ENCODE measurements around the gene ECHS1.

The ECHS1 gene

DNA sequence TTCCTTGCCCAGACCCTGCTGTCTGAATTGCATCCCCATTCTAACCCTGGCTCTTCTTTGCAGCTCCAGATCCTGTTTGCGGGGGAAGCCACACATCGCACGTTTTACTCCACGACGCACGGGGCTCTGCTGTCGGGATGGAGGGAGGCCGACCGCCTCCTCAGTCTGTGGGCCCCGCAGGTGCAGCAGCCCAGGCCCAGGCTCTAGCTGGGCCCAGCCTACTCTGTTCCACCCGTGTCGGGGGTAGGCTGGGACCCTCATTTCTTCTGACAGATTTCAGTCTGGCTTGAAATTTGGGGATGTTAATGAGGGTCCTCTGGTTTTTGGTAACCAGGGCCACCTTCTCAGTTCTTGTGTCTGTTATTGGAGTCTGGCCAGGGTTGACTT is 18.1 kb upstream of the ECHS1 start:
- TF ChIP-seq ZBTB7A (IDR thresholded peaks at IDR 0.05; ENCODE audit: low read depth) (no peak), CEBPB (IDR thresholded peaks at IDR 0.05) (no peak), EGR1 (IDR thresholded peaks at IDR 0.05) (no peak), TAF1 (IDR thresholded peaks at IDR 0.05; ENCODE audit: low read depth) (no peak), EP300 (IDR thresholded peaks at IDR 0.05; ENCODE audit: borderline replicate concordance) (no peak), FOXM1 (IDR thresholded peaks at IDR 0.05; ENCODE audit: borderline replicate concordance, low read depth) (no peak), YY1 (IDR thresholded peaks at IDR 0.05; ENCODE audit: low read depth) (no peak), TCF12 (IDR thresholded peaks at IDR 0.05; ENCODE audit: low read depth) (no peak), NFIC (IDR thresholded peaks at IDR 0.05) (no peak), RAD21 (IDR thresholded peaks at IDR 0.05; ENCODE audit: low read depth) (no peak)
- TF ChIP-seq, protein P1, sequence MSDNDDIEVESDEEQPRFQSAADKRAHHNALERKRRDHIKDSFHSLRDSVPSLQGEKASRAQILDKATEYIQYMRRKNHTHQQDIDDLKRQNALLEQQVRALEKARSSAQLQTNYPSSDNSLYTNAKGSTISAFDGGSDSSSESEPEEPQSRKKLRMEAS (IDR thresholded peaks at IDR 0.05), result no peak
- TF ChIP-seq, protein P2, sequence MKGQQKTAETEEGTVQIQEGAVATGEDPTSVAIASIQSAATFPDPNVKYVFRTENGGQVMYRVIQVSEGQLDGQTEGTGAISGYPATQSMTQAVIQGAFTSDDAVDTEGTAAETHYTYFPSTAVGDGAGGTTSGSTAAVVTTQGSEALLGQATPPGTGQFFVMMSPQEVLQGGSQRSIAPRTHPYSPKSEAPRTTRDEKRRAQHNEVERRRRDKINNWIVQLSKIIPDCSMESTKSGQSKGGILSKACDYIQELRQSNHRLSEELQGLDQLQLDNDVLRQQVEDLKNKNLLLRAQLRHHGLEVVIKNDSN (IDR thresholded peaks at IDR 0.05), result no peak

DNA sequence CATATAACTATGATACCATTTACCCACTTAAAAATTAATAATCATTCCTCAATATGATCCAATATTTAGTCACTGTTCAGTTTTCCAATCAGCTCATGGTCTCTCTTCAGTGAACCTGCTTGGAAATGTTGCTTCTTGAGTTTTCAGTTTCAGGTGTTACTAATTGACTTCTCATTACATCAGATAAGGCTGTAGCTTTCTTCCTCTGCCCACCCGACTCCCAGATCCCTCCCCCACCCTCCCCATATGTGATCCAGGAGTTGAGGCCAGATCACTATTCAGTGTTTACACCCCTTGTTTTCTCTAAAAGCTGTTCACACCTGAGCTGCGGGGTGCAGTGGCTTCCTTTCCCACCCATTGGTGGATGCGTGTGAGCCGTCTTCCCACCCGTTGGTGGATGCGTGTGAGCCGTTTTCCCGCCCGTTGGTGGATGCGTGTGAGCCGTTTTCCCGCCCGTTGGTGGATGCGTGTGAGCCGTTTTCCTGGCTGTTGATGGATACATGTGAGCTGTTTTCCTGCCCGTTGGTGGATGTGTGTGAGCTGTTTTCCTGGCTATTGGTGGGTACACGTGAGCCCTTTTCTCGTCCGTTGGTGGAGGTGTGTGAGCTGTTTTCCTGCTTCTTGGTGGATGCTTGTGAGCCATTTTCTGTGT is 17.6 kb upstream of the ECHS1 start:
- TF ChIP-seq, protein P1 (IDR thresholded peaks at IDR 0.05), result no peak
- TF ChIP-seq EGR1 (IDR thresholded peaks at IDR 0.05) (no peak), RAD21 (IDR thresholded peaks at IDR 0.05; ENCODE audit: low read depth) (no peak), CREB1 (IDR thresholded peaks at IDR 0.05; ENCODE audit: low read depth) (no peak), NFIC (IDR thresholded peaks at IDR 0.05) (no peak), TCF12 (IDR thresholded peaks at IDR 0.05; ENCODE audit: low read depth) (no peak), TEAD4 (IDR thresholded peaks at IDR 0.05) (no peak), YY1 (IDR thresholded peaks at IDR 0.05; ENCODE audit: low read depth) (no peak), ZBTB7A (IDR thresholded peaks at IDR 0.05; ENCODE audit: low read depth) (no peak), CEBPB (IDR thresholded peaks at IDR 0.05) (no peak), FOXM1 (IDR thresholded peaks at IDR 0.05; ENCODE audit: borderline replicate concordance, low read depth) (no peak), EP300 (IDR thresholded peaks at IDR 0.05; ENCODE audit: borderline replicate concordance) (no peak), TAF1 (IDR thresholded peaks at IDR 0.05; ENCODE audit: low read depth) (no peak)
- TF ChIP-seq, protein P2 (IDR thresholded peaks at IDR 0.05), result no peak
- TF ChIP-seq, protein P3, sequence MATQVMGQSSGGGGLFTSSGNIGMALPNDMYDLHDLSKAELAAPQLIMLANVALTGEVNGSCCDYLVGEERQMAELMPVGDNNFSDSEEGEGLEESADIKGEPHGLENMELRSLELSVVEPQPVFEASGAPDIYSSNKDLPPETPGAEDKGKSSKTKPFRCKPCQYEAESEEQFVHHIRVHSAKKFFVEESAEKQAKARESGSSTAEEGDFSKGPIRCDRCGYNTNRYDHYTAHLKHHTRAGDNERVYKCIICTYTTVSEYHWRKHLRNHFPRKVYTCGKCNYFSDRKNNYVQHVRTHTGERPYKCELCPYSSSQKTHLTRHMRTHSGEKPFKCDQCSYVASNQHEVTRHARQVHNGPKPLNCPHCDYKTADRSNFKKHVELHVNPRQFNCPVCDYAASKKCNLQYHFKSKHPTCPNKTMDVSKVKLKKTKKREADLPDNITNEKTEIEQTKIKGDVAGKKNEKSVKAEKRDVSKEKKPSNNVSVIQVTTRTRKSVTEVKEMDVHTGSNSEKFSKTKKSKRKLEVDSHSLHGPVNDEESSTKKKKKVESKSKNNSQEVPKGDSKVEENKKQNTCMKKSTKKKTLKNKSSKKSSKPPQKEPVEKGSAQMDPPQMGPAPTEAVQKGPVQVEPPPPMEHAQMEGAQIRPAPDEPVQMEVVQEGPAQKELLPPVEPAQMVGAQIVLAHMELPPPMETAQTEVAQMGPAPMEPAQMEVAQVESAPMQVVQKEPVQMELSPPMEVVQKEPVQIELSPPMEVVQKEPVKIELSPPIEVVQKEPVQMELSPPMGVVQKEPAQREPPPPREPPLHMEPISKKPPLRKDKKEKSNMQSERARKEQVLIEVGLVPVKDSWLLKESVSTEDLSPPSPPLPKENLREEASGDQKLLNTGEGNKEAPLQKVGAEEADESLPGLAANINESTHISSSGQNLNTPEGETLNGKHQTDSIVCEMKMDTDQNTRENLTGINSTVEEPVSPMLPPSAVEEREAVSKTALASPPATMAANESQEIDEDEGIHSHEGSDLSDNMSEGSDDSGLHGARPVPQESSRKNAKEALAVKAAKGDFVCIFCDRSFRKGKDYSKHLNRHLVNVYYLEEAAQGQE (IDR thresholded peaks at IDR 0.05; ENCODE audit: low read depth), result no peak

DNA sequence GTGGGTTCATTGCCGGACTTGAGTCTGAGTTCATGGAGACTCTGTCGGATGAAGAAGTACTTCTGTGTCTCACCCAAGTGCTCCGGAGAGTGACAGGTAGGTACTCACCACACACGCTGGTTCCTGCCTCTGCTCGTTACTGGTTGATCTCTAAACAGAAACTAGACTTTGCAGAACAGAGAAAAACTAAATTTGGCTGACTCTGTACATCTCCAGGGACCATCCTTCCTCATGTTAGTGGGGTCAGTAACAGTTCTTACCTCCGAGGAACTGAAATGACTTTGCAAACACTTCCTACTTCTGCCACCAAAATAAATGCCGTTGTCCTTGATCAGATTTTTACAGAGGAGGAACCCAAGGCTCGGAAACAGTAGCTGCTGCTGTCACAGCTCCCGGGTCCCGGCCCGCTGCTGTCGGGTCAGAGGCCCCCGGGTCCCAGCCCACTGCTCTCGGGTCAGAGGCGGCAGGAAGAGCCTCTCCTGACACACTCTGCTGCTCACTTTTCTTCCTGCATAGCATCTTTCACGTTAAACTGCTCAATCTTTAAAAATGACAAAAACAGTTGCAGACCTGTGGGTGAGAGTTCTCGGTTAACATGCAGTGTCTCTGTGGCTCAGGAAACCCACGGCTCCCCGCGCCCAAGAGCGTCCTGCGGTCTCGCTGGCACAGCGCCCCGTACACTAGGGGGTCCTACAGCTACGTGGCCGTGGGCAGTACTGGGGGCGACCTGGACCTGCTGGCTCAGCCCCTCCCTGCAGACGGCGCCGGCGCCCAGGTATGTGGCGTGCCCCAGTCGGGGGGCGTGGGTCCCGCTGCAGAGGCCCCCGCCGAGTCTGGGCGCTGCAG is 16.0 kb upstream of the ECHS1 start:
- no peak for TF ChIP-seq YY1 (IDR thresholded peaks at IDR 0.05; ENCODE audit: low read depth)
- TF ChIP-seq, protein P2 (IDR thresholded peaks at IDR 0.05), result no peak
- TF ChIP-seq ZBTB7A (IDR thresholded peaks at IDR 0.05; ENCODE audit: low read depth), result no peak
- no peak for TF ChIP-seq CREB1 (IDR thresholded peaks at IDR 0.05; ENCODE audit: low read depth)
- TF ChIP-seq CEBPB (IDR thresholded peaks at IDR 0.05), result no peak
- no peak for TF ChIP-seq TEAD4 (IDR thresholded peaks at IDR 0.05)
- TF ChIP-seq EP300 (IDR thresholded peaks at IDR 0.05; ENCODE audit: borderline replicate concordance), result no peak
- TF ChIP-seq RAD21 (IDR thresholded peaks at IDR 0.05; ENCODE audit: low read depth), result no peak
- TF ChIP-seq, protein P1 (IDR thresholded peaks at IDR 0.05), result no peak
- no peak for TF ChIP-seq TCF12 (IDR thresholded peaks at IDR 0.05; ENCODE audit: low read depth)
- TF ChIP-seq EGR1 (IDR thresholded peaks at IDR 0.05), result no peak
- no peak for TF ChIP-seq NFIC (IDR thresholded peaks at IDR 0.05)
- TF ChIP-seq, protein P3 (IDR thresholded peaks at IDR 0.05; ENCODE audit: low read depth), result no peak
- no peak for TF ChIP-seq FOXM1 (IDR thresholded peaks at IDR 0.05; ENCODE audit: borderline replicate concordance, low read depth)
- no peak for TF ChIP-seq TAF1 (IDR thresholded peaks at IDR 0.05; ENCODE audit: low read depth)

DNA sequence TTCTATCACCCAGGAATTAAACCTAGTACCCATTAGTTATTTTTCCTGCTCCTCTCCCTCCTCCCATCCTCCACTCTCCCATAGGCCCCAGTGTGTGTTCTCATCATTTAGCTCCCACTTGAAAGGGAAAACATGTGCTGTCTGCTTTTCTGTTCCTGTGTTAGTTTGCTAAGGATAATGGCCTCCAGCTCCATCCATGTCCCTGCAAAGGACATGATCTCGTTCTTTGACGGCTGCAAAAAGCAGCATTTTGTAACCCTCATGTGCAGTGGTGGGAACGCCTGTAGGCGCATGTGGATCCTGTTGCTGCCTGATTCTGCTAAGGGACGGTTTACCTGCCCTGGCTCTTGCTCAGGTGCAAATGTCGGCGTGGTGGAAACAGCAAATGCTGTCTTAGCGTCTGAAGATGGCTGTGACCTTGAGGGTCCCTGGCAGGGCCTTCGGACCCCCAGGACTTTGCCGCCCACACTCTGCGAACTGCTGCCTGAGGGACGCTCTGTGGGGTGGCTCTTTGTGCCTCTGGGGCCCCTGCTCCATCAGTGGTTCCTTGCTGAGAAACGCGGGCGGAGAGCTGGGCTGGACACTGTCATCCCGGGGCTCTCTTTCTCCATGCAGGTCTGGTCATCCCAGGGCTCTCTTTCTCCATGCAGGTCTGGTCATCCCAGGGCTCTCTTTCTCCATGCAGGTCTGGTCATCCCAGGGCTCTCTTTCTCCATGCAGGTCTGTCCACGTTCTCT is 15.2 kb upstream of the ECHS1 start:
- TF ChIP-seq, protein P1 (IDR thresholded peaks at IDR 0.05), result no peak
- TF ChIP-seq CEBPB (IDR thresholded peaks at IDR 0.05), result no peak
